Smooth muscle cell of the umbilical artery (primary cell): ENCODE results near the gene SREK1. TPM values are rescaled to one million over a fixed set of nuclear protein-coding genes. Genes with fewer than 3 reads are reported as not detected.

Experiments
- total RNA-seq: library from RNA; depleted of rRNA; stranded (reverse); fragments of >200 nt; gene quantifications from 2 replicates; pipeline ENCODE4 v1.2.3, GENCODE V29; 2014

SREK1 gene, protein sequence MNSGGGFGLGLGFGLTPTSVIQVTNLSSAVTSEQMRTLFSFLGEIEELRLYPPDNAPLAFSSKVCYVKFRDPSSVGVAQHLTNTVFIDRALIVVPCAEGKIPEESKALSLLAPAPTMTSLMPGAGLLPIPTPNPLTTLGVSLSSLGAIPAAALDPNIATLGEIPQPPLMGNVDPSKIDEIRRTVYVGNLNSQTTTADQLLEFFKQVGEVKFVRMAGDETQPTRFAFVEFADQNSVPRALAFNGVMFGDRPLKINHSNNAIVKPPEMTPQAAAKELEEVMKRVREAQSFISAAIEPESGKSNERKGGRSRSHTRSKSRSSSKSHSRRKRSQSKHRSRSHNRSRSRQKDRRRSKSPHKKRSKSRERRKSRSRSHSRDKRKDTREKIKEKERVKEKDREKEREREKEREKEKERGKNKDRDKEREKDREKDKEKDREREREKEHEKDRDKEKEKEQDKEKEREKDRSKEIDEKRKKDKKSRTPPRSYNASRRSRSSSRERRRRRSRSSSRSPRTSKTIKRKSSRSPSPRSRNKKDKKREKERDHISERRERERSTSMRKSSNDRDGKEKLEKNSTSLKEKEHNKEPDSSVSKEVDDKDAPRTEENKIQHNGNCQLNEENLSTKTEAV
- 57.9 and 69.5 TPM in 2 replicates for total RNA-seq

DNA sequence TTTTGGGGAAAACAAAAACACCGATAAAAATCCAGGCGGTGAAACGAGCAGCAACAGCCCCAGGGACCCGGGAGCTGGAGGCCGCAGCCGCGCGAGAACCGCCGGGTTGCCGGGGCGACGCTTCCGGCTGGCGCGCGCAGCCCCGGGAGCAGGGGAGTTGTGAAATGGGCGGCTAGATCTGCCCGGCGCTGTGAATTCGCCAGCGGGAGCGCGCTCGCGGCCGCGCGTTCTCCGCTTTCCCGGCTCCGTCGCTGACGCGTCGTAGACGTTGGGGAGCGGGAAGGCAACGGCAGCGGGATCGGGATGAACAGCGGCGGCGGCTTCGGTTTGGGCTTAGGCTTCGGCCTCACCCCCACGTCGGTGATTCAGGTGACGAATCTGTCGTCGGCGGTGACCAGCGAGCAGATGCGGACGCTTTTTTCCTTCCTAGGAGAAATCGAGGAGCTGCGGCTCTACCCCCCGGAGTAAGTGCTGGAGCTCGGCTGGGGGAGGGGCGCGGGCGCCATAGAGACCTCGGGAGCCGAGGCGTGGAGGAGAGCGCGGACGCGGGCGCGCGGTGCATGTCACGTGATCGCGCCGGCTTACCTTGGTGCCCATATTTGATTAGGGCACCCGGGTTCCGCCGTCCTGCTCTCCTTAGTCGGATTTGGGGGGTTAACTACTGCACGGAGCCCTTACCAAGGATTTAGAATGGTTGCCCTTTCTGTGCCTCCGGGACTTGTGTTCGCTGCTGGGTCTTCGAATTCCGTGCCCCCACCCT, at the start of gene SREK1:
SREK1 (plus strand) TSS at position 227 of the 760 bp plus-strand sequence; CDS start at position 304, 77 bp downstream.

Other genes with a start within 250 kb of the SREK1 start
- gene ERBIN, start 217.7 kb upstream of the SREK1 start, total RNA-seq, result 53.2 and 55.9 TPM in 2 replicates